Adrenal gland (tissue), 12 donors: Measurements from ENCODE around the gene MOCOS. TPM values are rescaled to one million over a fixed set of nuclear protein-coding genes. Genes with fewer than 3 reads are reported as not detected.
"Not testable (repeated sequence)": the region's sequence is repeated elsewhere in the genome, so short reads cannot be mapped to it uniquely, and the experiment has no call there.

Experiments used
- DNase-seq, 7 donors: peaks; one replicate each; pipeline ENCODE4 v3.0.0-alpha.2; 2019 to 2020
- H3K27ac ChIP-seq, 5 donors: fragments of 200-600 bp; sonication (generic) in 4 of 5; 1 replicate in 3 of 5; 2 replicates in 2 of 5; pipeline versions ENCODE4 v1.5.1 to v1.8.0; 2016 to 2020; ENCODE audit warnings: mild to moderate bottlenecking in 1 of 5
- H3K27me3 ChIP-seq: fragments of 200-600 bp; 2 replicates; pipeline ENCODE4 v1.8.0; 2021
- H3K36me3 ChIP-seq, 2 donors: fragments of 200-600 bp; replicated peaks in 1 of 2; 1 replicate in 1 of 2; 2 replicates in 1 of 2; pipeline versions ENCODE4 v1.5.1 to v1.8.0; 2018 to 2022
- H3K4me1 ChIP-seq, 2 donors: fragments of 200-600 bp; replicated peaks in 1 of 2; 1 replicate in 1 of 2; 2 replicates in 1 of 2; pipeline versions ENCODE4 v1.5.1 to v1.8.0; 2018 to 2021
- H3K4me3 ChIP-seq, 4 donors: fragments of 200-600 bp; sonication (generic) in 3 of 4; one replicate each; pipeline ENCODE4 v1.5.1; 2016 to 2018
- H3K9me3 ChIP-seq, 3 donors: fragments of 200-600 bp; sonication (generic) in 1 of 3; replicated peaks in 1 of 3; 1 replicate in 2 of 3; 2 replicates in 1 of 3; pipeline versions ENCODE4 v1.5.1 to v1.8.0; 2016 to 2021
- POLR2A ChIP-seq, 2 donors: fragments of 450-650 bp; IDR thresholded peaks; one replicate each; pipeline ENCODE4 v1.6.1; 2017; ENCODE audit warnings: antibody characterized with exemption in 2 of 2, mild to moderate bottlenecking in 2 of 2, moderate library complexity in 1 of 2
- WGBS, 4 donors: extraction: QIAGEN DNeasy Blood & Tissue Kit in 2 of 4; methylation state at CpG; one replicate each; pipeline versions ENCODE4 v1.1.5 to v1.1.7; 2013 to 2017; 5-methylcytosine and 5-hydroxymethylcytosine counted together
- intact Hi-C, 2 donors: fragments of 100-400 bp; cut with DNase I; formaldehyde crosslinking; loops; one replicate each; pipeline versions ENCODE4 v1.14.1 to v1.15.0; 2022 to 2023
- polyA plus RNA-seq, 3 donors: library from polyadenylated mRNA; stranded (reverse); fragments of 200-250 nt in 2 of 3; fragments of 350-450 nt in 1 of 3; fragmentation: Illumina TruSeq in 1 of 3; extraction: RNeasy Lipid Tissue Mini Kit (QIAGEN cat#74804) in 1 of 3; gene quantifications; one replicate each; pipeline ENCODE4 v1.2.3, GENCODE V29; 2013 to 2014
- total RNA-seq, 9 donors: library from RNA; depleted of rRNA in 4 of 9; stranded (reverse); fragments of >200 nt in 4 of 9; fragments of 120-200 nt in 1 of 9; fragmentation: NEBNext Ultra II Directional in 1 of 9; extraction: Animal tissue kit (Norgen Biotek cat#: 25700) in 1 of 9; gene quantifications; one replicate each; pipeline versions ENCODE4 v1.1.0 to v1.2.4, GENCODE V29; 2013 to 2023
- TF ChIP-seq, protein P1 (sequence below), 6 experiments: fragments of 450-650 bp in 4 of 6; fragments of 200-600 bp in 2 of 6; sonication (generic) in 1 of 6; IDR thresholded peaks; 1 replicate in 5 of 6; 2 replicates in 1 of 6; pipeline versions ENCODE4 v1.5.1 to v1.8.0; 2016 to 2021; ENCODE audit warnings: antibody characterized with exemption in 6 of 6, mild to moderate bottlenecking in 2 of 6, moderate library complexity in 1 of 6
- donor health status: healthy with polysubstance abuse.
- donor health status: Bipolar disorder and iron deficiency.
- donor health status: DM: yes; HTN: yes; CAD: no.
- donor health status: DM: no; HTN: no; CAD: no.
- donor health status: DM: no; HTN: no; CAD: no.
- donor health status: DM: yes; HTN: yes; CAD: no.

The MOCOS gene
- total and polyA plus RNA-seq, 12 donors = 7.6 to 88.1 (median 20.9) TPM

DNA sequence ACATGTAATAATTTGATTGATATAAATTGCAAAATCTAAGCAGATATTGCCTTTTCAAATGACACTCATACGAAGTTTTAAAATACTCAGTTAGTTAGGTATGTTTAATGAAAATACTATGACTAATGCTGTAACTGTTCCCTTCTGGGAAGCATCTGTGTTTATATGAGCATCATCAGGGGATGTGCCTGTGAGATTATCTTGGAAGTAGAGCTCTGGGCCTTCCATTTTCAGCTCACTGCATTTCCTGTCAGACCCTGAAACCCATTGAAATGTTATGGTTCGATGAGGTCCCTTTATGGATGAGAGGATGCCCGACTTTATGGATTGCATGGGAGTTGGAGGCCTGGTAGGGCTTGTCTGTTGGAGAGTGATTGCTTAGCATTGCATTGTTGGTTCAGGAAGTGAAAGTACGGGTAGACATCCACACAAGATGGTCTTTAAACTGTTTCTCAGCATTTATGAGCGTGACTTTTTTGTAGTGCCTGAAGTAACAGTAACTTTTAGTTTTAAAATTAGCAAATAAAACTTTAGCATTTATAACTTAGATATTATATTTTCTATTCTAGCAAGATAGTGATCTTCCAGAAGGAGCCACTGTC, 28.9 kb upstream of the MOCOS start:
- Histone ChIP-seq H3K27me3 (no peaks in the 10 kb centered on the region), H3K27ac (no peak overlapping the region), H3K4me3 (no peak overlapping the region), H3K9me3 (no peaks in the 10 kb centered on the region), H3K36me3 (peaks cover 0 to 69% of the 10 kb centered on the region in 2 donors), H3K4me1 (peaks cover 0 to 3% of the 10 kb centered on the region in 2 donors)
- no peak for DNase-seq
- TF ChIP-seq POLR2A (IDR thresholded peaks at IDR 0.05) = no peak
- TF ChIP-seq, protein P1, sequence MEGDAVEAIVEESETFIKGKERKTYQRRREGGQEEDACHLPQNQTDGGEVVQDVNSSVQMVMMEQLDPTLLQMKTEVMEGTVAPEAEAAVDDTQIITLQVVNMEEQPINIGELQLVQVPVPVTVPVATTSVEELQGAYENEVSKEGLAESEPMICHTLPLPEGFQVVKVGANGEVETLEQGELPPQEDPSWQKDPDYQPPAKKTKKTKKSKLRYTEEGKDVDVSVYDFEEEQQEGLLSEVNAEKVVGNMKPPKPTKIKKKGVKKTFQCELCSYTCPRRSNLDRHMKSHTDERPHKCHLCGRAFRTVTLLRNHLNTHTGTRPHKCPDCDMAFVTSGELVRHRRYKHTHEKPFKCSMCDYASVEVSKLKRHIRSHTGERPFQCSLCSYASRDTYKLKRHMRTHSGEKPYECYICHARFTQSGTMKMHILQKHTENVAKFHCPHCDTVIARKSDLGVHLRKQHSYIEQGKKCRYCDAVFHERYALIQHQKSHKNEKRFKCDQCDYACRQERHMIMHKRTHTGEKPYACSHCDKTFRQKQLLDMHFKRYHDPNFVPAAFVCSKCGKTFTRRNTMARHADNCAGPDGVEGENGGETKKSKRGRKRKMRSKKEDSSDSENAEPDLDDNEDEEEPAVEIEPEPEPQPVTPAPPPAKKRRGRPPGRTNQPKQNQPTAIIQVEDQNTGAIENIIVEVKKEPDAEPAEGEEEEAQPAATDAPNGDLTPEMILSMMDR (IDR thresholded peaks at IDR 0.05) = no peak
- 77 to 85% (median 83%) methylated on average over 5 of the region's 5 CpGs for WGBS, 4 donors
- intact Hi-C loops = no loop called here

GRCh38 chr18:36160959-36161371, 26.3 kb upstream of the MOCOS start:
- TF ChIP-seq, protein P1 (IDR thresholded peaks at IDR 0.05) = no peak
- no peak for TF ChIP-seq POLR2A (IDR thresholded peaks at IDR 0.05)
- H3K4me3 ChIP-seq = no peak overlapping the region
- no peaks in the 10 kb centered on the region for H3K4me1 ChIP-seq
- H3K27me3 ChIP-seq = no peaks in the 10 kb centered on the region
- intact Hi-C loops = no loop called here
- WGBS, 4 donors = 83 to 90% (median 88%) methylated on average over 4 of the region's 4 CpGs
- no peaks in the 10 kb centered on the region for H3K9me3 ChIP-seq
- no peak for DNase-seq
- H3K36me3 ChIP-seq = peaks cover 0 to 58% of the 10 kb centered on the region in 2 donors
- no peak overlapping the region for H3K27ac ChIP-seq

GRCh38 chr18:36162981-36163380, 24.3 kb upstream of the MOCOS start:
- no peaks in the 10 kb centered on the region for H3K4me1 ChIP-seq
- H3K27me3 ChIP-seq = no peaks in the 10 kb centered on the region
- peaks cover 0 to 62% of the 10 kb centered on the region in 2 donors for H3K36me3 ChIP-seq
- H3K27ac ChIP-seq = no peak overlapping the region
- DNase-seq = no peak
- H3K9me3 ChIP-seq = no peaks in the 10 kb centered on the region
- H3K4me3 ChIP-seq = no peak overlapping the region
- 69 to 86% (median 76%) methylated on average over 1 of the region's 1 CpG for WGBS, 4 donors
- no peak for TF ChIP-seq POLR2A (IDR thresholded peaks at IDR 0.05)
- TF ChIP-seq, protein P1 (IDR thresholded peaks at IDR 0.05) = no peak
- intact Hi-C loops = no loop called here

GRCh38 chr18:36167692-36168218, 19.5 kb upstream of the MOCOS start:
- Histone ChIP-seq H3K27ac (no peak overlapping the region), H3K36me3 (peaks cover 0 to 58% of the 10 kb centered on the region in 2 donors)
- intact Hi-C loops = no loop called here

DNA sequence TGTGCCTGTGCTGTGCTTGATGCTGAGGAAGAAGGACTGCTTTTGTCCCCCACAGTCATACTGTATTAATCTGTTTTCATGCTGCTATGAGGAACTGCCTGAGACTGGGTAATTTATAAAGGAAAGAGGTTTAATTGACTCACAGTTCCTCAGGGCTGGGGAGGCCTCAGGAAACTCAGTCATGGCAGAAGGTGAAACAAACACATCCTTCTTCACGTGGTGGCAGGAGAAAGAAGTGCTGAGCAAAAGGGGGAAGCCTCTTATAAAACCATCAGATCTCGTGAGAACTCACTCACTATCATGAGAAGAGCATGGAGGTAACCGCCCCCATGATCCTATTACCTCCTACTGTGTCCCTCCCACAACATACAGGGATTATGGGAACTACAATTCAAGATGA, 19.0 kb upstream of the MOCOS start:
- H3K4me1 ChIP-seq, DNase-seq, H3K27me3 ChIP-seq, H3K27ac ChIP-seq, intact Hi-C loops, H3K9me3 ChIP-seq, H3K4me3 ChIP-seq: not testable (repeated sequence)
- 88 to 96% (median 90%) methylated on average over 3 of the region's 3 CpGs for WGBS, 4 donors
- H3K36me3 ChIP-seq = peaks cover 0 to 61% of the 10 kb centered on the region in 2 donors

More at GRCh38 chr18:36167692-36168218, 19.5 kb upstream of the MOCOS start:
- H3K9me3 ChIP-seq = no peaks in the 10 kb centered on the region
- TF ChIP-seq, protein P1 (IDR thresholded peaks at IDR 0.05) = no peak
- H3K4me3 ChIP-seq = no peak overlapping the region
- no peaks in the 10 kb centered on the region for H3K27me3 ChIP-seq
- DNase-seq = no peak
- no peaks in the 10 kb centered on the region for H3K4me1 ChIP-seq
- 90 to 100% (median 100%) methylated on average over 3 of the region's 3 CpGs for WGBS, 4 donors
